T-helper 1 cell (primary cell): ENCODE measurements around the gene RSPO4.
A peak's percentile ranks its signal among the peaks of the same experiment; 100 is the strongest.
"Not testable (repeated sequence)": the region's sequence is repeated elsewhere in the genome, so short reads cannot be mapped to it uniquely, and the experiment has no call there.

Experiments used
- DNase-seq, 5 donors: peaks; one replicate each; pipeline ENCODE4 v3.0.0-alpha.2; 2012 to 2020
- total RNA-seq, 4 donors: gene quantifications; one replicate each; lab custom pipeline; 2026; lab: John Stamatoyannopoulos, UW

Gene RSPO4
- total RNA-seq, result 0 to 0.30 (median 0) reads per million in 4 donors

DNA sequence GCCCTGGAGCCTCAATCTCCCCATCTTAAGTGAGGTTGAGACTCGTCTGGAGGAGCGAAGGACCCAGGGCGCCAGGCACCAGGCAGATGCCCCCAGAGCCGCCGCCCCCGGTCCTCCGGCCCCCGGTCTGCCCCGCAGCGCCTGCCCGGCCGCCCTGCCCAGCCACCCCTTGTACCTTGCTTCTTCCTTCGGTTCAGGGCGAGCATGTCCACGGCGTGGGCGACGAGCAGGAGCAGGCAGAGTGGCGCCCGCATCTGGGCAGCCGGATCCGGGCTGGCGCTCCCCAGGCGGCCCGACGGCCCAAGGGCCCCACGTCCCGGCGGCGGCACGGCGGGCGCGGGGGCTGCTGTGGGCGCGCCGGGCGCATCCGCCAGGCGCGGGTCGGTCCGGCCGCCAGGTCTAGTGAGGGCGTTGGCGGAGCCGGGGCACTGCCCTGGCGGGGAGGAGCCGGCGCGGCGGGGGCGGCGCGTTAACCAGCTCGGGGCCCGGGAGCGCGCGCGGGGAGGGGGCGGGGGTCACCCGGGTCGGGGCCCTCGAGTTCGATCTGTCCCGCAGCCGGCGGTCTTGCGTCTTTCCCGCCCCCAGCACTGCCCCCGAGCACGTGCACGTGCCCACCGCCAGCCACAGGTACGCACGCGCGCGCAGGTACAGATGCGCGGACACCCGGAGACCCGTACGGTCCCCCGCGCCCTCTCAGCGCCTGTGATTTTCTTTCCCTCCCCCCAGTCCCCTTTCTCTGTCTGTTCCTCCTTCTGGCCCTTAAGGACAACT is at the start of gene RSPO4:
Gene RSPO4 (minus strand): TSS at position 401 of the 771 bp plus-strand sequence. CDS start 147 bp downstream, at position 254.
- DNase-seq, result no peak

DNA sequence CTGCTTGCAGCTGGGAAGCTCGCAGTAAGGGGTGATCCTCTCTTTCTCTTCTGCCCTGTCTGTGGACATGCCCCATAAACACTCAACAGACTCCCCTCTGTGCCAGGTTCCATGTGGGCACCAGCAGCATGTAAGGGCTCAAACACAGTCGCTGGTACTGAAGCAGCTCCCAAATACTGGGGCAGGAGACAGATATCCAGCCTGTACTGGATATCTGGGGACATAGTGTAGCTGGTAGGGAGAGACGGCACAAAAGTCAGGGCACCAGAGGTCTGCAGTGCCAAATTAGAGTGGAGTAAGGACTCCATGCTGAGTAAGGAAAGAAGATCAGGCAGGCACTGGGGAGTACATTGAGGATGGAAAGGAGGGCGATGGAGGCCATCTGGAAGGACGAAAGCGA is 48.3 kb upstream of the RSPO4 start:
- DNase-seq, result no peak

DNA sequence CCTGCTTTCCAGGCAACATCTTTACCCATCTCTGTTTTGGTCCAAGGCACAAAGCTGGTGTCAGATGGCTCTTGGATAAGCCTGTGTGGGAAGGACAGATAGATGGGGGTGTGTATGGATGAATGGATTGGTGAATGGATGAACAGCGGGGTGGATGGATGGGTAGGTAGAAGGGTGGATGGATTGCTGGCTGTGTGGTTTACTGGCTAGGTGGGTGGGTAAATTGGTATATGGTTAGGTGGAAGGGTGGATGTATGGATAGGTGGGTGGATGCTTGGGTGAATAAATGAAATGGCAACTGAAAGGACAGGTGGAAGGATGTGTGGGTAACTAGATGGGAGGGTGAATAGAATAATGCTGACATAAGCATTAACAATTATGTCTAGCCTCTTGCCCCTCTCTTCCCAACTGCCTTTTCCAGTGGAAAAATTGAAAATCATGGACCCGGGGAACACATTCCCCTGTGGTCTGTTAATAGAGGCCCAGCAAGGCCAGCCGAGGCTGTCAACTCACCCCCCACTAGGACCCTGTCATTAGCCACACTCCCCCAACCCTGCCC is 43.8 kb upstream of the RSPO4 start:
- no peak for DNase-seq

DNA sequence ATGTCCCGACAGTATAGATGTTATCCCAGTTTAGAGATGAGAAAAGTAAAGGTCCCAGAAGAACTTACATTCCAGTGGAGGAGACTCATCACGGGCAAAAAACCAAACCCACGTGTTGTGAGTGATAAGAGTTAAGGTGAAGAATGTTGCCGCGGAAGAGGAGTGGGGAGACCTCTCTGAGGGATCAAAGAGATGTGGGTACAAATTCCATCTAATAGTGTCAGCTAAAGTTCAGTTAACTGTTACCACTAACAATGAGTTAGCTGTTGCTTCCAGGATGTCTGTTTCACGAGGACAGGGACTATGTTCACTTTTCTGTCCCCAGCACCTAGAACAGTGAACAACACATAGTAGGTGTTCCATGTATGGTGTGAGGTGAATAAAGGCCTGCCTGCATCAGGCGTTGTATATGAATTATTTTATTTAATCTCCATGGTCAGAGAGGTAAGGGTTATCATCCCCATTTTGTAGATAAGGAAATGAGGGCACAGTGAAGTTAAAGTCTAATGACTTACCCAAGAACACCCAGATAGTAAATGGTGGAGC is 39.8 kb upstream of the RSPO4 start:
- no peak for DNase-seq

DNA sequence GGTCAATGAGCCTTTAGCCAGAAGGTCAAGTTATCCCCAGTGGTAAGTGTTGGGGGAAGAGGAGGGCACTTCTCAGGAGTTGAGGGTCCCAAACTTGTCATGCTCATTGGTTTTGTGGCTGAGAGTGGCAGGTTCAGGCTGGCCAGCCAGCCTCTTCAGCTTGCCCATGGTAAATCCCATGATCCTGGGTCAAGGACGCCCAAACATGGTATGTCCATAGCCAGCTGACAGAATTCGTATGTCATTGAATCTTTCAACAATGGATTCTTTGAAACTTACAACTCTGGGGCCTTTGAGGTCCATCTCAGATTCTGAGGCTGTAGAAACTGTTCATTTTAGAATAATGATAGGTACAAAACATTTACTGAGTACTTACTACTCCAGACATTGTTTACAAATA is 36.1 kb upstream of the RSPO4 start:
- DNase-seq, result no peak

DNA sequence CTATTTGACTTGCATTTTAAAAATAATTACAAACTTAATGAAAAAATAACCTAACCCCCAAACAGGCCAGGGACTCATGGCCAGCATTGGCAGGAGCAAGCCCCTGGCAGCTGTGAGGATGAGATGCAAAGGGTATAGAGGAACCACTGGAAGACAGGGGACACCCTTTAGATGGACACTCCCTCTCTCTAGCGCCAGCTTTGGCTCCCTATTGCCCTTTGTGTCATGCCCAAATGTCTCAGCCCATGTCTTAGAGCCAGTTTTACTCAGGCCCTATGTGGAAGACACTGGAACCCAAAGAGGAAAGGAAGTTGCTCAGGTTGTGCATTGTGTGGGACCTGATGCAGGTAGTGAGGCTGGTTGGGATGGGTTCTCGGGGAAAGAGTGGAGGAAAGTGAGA is 34.9 kb upstream of the RSPO4 start:
- no peak for DNase-seq

DNA sequence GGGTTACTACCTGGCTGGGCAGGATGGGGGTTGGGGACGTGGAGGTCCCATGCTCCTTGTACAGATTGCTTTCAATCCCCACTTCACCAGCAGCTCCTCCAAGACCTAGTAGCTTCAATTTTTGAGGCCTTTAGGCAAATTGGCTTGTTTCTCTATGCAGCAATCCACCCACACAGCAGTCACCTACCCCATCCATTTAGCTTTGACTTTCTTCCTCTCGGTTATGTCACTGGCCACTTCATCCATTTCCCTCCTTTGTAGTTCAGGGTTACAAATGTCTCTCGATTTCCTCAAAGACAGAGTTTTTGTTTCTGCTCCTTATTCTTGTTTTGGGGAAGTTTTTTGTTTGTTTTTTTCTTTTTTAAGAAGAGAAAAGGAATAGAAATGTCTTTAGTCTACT is 33.4 kb upstream of the RSPO4 start:
- no peak for DNase-seq

DNA sequence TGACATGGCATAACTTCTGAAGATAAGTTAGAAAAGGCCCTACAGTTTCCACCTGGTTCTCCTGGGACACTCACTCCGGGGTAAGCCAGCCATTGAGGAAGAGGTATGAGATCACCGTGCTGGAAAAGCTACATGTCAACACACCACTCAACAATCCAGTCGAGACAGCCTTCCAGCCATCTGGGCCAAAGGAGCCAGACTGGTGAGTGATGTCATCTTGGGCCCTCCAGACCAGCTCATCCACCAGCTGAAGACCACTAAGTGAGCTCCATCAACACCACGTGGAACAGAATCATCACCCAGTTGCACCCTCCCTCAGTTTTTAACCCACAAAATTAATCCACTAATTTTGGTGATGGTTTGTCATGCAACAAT is 32.3 kb upstream of the RSPO4 start:
- no peak for DNase-seq

DNA sequence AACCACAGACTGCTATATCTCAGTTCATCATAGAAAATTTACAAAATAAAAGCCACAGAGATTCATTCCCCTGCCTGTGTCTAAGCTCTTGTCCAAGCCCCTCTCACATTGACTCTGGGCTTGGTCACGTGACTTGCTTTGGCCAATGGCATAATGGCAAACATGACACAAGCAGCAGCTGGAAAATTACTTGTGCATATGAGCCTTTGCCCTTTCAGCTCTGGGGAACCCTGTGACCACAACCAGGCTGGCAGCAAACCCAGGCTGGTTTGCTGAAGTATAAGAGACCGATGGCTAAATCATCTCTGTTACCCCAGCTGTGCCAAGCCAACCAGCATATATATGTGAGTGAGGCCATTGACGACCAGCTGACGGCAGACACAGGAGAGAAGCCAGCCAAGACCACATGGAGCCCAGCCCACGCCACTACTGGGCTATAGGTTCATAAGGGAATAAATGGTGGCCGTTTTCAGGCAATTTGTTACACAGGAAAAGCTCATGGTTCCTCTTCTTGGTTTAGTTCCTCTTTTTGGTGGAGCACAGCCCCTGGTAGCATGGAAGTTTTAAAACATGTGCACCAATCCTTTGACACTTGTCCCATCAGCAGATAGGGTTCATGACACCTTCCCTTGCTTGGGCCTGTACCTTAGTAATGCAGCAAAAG is 31.8 kb upstream of the RSPO4 start:
- no peak for DNase-seq

DNA sequence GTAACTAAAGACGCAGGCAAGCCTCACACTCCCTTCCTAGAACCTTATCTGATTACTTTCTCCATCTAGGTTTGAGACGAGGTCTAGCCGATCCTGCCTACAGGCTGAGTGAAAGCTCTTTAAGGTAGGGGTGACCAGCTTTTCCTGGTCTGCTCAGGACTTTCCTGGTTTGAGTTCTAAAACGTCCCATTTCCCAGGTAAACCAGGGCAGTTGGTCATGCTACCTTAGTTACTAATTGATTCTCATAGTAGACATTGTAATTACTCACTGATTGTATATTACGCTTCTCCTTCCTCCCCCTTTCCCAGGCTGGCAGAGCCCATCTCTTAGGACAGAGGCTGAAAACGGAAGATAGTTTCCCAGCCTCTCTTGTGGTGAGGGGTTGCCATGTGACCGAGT is 27.9 kb upstream of the RSPO4 start:
- no peak for DNase-seq

DNA sequence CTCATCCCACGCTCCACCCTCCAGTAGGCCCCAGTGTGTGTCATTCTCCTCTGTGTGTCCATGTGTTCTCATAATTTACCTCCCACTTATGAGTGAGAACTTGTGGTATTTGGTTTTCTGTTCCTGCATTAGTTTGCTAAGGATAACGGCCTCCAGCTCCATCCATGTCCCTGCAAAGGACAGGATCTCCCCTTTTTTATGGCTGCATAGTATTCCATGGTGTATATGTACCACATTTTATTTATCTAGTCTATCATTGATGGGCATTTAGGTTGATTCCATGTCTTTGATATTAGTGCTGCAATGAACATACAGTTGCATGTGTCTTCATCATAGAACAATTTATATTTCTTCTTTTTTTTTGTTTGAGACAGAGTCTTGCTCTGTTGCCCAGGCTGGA is 24.1 kb upstream of the RSPO4 start:
- DNase-seq, result not testable (repeated sequence)

DNA sequence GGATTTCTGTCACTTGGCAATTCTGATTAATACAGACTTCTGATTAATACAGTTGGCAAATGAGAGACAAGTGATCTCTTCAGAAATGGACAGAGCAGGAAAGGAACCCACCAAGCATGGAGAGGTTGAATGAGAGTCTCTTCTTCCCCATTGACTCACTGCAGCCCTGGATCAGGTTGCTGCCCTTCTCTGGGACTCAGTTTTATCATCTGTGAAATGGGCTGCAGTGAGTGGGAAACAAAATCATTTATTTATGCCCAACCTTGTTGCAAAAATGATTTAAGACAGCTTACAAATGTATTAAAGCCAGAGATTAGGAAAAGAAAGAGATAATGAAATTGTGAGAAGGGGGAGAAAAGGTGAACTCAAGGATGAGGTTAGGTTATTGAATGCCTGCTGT is 20.8 kb upstream of the RSPO4 start:
- DNase-seq, result no peak

DNA sequence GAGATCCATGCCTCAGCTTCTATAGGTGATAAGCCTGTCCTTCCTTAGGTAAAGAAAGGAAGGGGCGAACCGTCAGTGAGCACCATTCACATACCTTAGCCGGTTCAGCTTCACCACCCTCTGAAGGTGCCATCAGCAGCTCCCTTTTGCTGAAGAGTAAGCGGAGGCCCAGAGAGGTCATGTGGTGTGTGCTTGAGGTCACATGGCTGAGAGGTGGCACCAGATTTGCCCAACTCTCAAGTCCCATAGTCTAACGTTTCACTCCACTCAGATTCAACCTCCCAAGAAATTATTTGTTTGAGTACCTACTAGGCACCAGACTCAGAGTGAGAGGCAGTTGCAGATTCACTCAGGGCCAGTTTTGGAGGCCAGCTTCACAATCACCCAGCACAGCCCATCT is 18.5 kb upstream of the RSPO4 start:
- DNase-seq, result no peak

DNA sequence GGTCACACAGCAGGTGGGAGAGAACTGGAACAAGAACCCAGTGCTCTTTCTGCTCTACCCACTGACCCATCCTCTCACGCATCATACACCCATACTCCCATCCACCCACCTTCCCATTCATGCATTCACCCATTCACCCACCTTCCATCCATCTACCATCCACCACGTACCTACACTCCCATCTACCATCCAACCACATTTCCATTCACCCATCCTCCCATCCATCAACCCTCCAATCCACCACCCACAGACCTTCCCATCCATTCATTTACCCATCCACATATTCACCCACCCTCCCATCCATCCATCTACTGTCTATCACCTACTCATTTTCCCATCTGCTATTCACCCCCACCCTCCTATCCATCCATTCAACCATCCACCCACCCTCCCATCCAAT is 17.2 kb upstream of the RSPO4 start:
- DNase-seq, result no peak

DNA sequence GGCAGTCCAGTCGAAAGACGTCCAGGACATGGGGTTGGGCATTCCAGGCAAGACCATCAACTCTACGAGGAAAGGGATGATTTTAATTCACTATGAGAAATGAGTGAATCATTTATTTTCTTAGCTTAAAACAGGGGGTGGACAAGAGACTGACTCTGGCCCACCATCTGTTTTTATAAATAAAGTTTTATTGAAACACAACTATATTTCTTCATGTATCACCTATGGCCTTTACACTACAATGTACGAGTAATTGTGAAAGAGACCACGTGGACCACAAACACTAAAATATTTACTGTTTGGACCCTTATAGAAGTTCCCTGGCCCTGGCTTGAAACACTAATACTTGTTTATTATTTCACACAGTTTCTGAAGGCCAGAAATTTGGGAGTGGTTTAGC is 15.6 kb upstream of the RSPO4 start:
- DNase-seq, result no peak

DNA sequence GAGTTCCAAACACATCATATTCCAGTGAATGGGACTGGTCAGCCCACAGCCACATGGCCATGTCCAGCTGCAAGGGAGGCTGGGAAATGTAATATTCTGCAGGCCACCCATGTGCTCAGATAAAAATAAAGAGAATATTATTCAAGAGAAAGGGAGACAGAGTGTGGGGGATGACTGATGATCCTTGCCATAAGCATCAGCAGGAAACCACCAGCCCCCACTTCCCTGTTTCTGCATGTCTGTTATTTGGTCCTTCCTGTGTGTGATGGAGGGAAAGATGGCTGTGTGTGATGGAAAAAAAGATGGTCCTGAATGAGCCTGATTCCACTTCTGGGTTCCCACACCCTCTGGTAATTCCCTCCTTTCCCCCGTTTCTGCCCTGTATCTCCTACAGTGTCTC is 13.1 kb upstream of the RSPO4 start:
- no peak for DNase-seq

DNA sequence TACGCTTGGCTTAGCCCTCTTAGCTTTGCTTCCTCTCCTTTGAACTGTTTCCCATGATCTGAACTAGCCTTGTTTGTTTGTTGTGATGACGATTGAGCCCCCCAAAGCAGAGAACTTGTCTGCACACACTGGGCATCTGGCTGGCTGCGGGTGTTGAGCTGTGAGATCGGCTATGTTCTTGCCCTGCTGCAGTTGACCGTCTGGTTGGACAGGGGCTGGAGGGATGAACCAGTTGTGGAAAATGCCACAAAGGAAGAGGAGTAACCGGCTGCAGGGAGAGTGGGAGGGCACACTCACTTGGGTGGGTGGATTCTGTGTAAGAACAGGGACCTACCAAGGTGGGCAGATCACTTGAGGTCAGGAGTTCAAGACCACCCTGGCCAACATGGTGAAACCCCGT is 12.4 kb upstream of the RSPO4 start:
- DNase-seq, result no peak

DNA sequence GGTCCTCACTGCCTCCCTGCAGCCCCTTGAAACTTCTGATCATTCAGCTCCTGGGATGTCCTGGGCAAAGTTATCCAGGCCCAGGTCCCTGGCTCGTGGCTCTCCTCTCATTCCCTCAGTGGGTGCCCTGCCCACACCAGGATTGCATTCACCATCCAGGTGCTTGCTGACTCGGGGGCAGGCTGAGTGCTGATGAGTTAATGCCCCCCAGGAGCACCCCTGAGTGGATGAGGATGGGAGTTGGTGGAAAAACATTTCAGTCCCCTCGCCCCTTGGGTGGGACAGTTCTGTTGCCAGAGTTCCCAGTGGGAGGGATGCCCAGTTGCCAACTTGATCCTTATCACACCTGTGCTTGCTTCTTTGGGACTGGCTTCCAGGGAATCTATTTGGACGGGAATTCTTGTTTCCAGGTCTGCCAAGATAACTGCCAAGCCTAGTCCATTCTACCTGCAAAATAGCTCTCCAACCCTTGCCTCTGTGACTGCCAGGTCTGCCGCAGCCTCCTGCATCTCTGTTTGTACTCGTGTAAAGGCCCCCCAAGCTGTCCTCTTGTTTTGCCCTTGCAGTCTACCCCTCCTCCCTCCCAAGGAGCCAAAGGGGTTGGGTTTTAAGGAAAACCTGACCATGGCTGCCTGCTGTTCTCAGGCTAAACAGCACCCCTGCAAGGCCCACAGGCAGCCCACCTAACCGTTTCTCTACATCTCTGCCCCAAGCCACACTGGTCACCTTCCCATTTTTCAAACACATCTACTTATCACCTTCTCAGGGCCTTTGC is 11.6 kb upstream of the RSPO4 start:
- DNase-seq, result no peak

DNA sequence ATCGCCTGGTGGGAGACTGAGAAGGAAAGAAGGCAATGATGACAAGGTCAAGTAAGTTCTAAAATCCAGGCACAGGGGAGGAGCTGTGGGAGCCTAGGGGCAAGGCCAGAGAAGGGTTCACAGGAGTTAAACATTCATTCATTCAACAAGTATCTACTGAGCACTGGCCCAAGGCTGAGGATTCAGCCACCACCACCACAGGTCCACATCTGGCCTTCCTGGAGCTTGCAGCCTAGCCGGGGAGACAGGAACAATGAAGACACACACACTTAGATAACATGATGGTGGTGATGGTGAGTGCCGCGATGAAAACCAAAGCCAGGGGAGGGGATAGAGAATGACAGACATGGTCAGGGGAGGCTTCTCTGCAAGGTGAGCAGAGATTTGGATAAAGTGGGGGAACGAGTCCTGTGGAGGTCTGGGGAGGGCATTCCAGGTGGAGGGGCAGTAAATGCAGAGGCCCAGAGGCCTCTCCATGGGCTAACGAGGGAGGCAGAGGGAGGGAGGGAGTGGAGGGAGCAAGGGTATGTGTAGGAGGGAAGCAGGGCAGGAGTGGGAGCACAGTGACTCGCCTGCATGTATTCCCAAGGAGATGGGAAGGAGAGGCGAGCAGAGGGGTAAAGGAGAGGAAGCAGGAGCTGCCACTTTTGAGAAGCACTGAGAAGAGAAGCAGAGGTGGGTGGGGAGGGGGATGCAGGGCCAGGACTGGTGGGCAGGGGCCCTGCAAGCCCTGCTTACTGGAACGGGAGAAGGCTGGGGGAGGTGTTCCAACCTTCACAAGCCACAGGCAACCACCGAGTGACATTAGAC is 10.5 kb upstream of the RSPO4 start:
- DNase-seq, result no peak

DNA sequence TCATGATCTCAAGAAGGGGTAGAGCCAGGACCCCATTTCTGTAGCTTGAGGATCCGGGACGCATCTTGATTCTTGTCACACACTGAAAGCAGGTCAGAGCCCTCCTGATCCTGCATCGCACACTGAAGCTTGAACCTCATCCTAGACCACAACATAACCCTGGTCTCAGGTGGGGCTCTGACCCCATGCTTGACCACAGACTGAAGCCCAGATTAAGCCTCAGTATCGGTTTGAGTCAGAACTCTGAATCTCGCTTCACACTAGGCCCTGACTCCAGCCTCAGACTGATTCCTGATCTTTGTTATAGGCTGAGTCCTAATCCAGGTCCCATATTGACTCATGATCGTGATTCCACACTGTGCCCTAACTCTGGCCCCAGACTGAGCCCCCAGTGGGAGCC is 8.5 kb upstream of the RSPO4 start:
- DNase-seq, result no peak

DNA sequence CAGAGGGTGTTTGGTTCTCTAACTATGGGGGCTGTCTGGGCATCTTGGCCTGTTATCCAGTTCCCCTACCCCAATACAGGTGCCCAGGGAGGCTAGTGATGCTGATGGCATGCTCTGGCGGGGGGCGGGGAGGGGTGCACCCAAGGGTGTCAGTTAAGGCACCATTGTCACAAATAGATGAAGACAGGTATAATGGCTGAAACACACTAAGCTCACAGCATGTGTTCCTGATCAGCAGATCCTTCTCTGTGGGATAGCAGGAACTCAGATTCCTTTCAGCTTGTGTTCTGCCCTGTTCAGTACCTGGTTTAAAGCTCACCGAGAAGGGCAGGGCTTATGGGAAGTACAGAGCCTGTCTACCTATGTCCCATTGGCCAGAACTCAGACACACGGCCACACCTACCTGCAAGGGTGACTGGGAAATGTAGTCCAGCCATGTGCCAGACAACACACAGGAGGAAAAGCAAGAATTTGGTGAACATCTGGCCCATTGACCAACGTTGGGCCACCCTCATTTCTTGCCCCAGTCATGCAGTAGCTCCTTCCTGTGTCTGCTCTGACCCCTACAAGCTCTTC is 3.4 kb upstream of the RSPO4 start:
- peak in 1 of 5 donors; percentile 4 for DNase-seq
